Central memory CD4-positive, alpha-beta T cell (primary cell): ENCODE data around the gene CXCL1.

Experiments
- DNase-seq: peaks from one replicate; pipeline ENCODE4 v3.0.0; 2022
- total RNA-seq, 3 experiments: gene quantifications; one replicate each; lab custom pipeline; 2026; lab: John Stamatoyannopoulos, UW

Gene CXCL1
- 0 reads per million in 3 experiments for total RNA-seq

DNA sequence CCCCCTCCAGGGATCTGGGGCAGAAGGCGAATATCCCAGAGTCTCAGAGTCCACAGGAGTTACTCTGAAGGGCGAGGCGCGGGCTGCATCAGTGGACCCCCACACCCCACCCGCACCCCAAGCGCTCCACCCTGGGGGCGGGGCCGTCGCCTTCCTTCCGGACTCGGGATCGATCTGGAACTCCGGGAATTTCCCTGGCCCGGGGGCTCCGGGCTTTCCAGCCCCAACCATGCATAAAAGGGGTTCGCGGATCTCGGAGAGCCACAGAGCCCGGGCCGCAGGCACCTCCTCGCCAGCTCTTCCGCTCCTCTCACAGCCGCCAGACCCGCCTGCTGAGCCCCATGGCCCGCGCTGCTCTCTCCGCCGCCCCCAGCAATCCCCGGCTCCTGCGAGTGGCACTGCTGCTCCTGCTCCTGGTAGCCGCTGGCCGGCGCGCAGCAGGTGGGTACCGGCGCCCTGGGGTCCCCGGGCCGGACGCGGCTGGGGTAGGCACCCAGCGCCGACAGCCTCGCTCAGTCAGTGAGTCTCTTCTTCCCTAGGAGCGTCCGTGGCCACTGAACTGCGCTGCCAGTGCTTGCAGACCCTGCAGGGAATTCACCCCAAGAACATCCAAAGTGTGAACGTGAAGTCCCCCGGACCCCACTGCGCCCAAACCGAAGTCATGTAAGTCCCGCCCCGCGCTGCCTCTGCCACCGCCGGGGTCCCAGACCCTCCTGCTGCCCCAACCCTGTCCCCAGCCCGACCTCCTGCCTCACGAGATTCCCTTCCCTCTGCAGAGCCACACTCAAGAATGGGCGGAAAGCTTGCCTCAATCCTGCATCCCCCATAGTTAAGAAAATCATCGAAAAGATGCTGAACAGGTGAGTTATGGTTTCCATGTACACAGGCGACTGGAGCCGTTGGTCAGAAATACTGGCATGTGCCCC, at the start of gene CXCL1:
Gene CXCL1, plus strand, starts transcription at position 264 of the 926 bp plus-strand sequence. Its CDS starts 78 bp downstream, at position 342.
- DNase-seq, result no peak

DNA sequence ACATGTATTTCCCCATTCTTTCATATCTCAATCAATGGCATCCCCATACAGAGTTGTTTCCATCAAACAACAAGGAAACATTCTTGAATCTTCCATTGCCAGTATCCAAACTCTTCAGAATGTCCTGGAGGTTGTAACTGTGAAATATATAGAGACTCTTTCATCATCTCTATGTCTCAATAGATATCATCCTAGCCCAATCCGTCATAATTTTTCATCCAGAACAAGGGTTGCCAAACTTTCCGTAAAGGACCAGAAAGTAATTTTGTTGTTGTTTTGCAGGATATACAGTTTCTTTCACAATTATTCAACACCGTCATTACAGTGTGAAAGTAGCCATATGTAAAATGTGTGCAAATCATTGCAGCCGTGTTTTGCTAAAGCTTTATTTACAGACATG, 47.9 kb upstream of the CXCL1 start:
- DNase-seq, result no peak

DNA sequence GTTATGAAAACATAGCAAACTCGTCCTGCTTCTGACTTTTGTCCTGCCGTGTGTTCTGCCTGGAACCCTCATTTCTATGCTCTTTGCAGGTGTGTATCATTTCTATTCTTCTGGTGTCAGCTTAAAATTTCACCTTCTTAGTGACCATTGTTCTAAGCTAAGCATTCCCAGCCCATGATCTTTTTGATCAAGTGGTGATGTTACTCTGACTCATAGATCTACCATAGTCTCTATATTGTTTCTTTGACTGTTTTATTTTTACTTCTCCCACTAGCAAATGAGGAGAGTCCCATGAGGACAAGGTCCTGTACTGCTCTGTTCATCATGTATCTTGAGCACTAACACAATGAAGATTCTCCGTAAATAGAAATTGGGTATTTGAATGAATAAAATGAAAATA, 46.8 kb upstream of the CXCL1 start:
- no peak for DNase-seq

DNA sequence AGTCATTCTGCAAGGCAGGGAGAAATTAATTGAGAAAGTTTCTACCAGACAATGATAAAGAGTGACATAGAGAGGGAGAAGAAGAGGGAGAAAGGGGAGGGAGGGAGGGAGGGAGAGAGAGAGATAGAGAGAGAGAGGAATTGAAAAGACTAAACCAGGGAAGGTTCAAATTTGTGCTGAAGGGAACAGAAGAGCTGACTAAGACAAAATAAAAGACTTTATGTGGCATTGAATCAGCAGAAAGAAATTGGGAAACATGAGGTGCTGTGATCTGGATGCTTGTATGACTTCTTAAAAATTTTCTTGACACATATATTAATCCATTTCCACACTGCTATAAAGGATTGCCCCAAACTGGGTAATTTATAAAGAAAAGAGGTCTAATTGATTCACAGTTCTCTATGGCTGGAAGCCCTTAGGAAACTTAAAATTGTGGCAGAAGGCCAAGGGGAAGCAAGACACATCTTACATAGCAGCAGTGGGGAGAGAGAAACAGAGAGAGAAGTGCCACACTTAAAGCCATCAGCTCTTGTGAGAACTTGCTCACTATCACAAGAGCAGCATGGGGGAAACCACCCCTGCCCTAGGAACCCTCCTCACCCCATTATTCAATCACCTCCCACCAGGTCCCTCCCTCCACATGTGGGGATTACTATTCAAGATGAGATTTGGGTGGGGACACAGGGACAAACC, 46.2 kb upstream of the CXCL1 start:
- no peak for DNase-seq

DNA sequence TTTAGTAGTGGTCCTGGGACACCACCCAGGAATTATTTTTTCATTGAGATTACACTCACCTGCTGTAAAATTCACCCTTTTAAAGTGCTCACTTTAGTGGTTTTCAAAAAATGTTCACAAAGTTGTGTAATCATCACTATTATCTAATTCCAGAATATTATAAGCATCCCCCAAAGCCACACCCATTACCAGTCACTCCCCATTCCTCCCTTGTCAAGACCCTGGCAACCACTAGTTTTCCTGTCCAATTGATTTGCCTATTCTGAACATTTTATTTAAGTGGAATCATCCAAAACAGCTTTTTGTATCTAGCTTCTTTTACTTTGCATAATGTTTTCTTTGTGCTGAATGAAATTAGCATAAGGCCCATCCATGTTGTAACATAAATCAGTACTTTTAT, 45.4 kb upstream of the CXCL1 start:
- DNase-seq, result no peak

DNA sequence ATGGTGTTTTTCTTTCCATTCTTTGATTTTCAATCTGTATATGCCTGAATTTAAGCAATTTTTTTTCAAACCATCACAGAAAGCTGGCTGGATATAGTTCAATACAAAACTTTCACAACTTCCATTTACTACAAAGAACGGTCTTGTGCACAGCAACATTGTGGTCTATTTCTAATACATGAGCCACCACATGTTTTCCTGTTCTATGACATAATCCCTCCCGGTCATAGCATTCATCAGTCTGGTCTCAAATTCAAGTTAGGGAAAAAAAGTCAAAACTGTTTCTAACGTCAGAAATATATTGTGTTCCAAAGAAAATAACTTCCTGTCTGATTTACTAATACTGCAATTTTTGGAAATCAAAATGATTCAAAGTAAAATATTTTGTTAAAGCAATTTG, 40.2 kb upstream of the CXCL1 start:
- no peak for DNase-seq

DNA sequence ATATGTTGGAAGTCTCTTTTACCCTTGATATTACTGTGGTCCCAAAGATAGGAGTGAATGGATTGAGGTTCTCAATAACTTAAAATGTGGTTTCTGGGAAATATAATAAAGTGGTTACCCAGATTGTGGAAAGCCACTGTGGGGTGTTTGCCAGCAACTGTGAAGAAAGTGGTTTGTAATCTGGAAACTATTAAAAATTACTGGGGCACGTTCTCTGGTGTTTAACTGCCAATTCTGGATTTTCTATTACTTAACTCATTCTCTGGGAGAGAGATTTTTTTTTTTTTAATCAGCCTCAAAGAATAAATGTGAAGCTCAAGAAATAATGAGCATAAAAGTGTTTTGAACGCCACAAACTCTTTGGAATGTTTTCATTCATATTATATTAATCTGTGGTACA, 37.6 kb upstream of the CXCL1 start:
- no peak for DNase-seq

DNA sequence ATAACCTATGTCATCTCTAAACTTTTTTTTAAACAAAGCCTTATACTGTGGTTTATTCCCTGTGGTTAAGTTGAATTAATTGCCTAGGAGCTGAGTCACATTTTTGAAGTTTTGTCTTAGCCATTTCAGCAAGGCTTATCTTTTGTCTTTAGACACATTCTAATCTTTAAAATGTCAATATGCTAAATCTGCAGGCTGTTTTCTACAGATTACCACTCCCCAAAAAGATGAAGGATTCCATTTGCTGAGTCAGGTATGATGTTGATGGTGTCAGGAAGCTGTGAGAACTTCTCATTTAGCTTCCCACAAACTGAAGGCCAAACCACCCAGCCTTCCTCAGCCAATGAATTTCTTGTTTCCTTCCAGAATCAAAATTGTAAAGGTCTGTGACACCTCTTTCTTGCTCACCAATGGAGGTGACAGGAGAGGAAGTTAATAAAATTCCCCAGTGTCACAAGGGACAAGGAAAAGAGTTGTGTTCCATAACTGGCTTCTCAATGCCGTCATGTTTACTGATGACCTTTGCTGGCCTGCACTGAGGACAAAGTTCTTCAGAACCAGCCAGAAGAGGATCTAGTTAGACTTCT, 36.4 kb upstream of the CXCL1 start:
- no peak for DNase-seq

DNA sequence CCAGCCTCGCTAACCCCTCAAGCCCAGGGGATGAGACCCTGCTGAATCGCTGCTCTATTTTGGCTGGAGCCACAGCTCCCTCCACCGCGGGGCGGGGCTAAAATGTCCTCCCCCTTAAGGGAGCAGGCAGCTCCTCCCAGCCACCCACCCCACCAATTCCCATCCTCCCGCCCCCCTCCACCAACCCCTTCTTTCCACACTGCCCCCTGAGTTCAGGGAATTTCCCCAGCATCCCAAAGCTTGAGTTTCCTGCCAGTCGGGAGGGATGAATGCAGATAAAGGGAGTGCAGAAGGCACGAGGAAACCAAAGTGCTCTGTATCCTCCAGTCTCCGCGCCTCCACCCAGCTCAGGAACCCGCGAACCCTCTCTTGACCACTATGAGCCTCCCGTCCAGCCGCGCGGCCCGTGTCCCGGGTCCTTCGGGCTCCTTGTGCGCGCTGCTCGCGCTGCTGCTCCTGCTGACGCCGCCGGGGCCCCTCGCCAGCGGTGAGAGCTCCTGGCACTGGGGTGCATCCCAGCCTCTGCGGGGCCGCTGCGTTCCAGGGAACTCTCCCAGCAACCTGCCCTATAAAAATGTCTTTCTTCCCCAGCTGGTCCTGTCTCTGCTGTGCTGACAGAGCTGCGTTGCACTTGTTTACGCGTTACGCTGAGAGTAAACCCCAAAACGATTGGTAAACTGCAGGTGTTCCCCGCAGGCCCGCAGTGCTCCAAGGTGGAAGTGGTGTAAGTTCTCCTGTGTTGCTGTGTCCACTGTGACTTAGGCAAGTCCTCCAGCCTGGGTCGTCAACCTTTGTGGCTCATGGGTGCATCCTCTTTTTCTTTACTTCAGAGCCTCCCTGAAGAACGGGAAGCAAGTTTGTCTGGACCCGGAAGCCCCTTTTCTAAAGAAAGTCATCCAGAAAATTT, 32.6 kb upstream of the CXCL1 start, which contains the start of gene CXCL6:
Gene CXCL6, plus strand, starts transcription at position 306 of the 907 bp plus-strand sequence. Its CDS starts 73 bp downstream, at position 379.
- DNase-seq, result no peak

DNA sequence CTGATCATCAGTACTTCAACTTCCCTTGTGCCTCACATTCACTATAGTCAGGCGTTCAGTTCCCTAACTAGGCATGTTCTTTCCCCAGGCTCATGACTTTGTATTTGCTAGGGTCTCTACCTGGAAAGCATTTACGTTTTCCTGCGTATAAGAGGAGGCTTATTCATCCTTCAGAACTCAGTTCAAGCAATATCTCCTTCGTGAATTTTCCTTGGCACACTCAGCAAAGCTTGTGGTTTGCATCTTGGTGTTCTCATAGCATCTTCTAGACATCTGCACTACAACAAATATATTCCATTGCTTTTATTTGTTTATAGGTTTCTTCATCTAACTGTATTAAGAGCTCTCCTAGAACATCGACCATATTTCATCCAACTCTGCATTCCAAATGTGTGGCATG, 30.1 kb upstream of the CXCL1 start:
- no peak for DNase-seq

DNA sequence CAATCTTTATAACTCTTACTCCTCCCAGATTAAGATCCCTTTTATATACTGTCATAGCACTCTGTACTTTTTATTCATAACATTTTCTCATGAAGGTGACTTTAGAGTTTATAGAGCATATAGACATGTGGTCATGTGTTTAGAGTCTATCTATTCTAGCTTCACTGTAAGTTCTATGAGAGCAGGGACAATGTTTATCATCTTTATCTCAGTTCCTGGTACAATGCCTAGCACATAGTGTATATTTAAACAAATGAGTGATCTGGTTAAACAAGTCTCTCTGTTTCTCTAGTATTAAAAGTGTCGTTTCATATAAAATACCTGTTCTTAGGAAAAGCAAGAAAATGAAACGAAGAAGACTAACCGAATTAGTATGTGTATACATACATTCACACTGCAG, 29.5 kb upstream of the CXCL1 start:
- DNase-seq, result no peak

DNA sequence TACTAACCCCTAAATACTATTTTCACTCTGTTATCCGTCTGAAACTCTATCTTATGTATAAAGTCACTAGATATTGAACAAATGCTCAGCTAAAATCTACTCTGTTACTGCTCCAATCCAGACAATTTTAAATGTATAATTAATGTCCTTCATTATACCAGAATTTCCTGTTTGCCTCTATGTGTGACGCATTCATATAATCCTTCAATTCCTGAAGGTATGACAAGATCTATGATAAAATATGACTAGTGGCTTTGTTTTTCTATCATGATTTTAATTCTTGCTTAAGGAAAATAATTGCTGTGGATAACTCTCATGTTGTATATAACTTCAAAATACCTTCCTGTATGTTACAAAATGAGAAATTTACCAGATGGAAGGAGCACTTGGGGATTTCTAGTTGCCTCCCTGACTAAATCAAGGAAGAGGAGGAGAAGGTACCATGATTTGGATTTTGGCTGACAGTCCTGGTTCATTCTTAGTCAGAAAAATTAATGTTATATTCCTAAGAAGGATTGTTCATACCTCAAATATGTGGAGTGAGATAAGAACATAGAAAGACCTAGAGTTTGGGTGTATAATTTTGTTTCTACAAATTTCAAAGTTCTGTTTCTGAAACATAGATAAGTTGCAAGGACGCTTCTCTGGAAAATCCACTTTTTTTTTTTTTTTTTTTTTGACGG, 27.8 kb upstream of the CXCL1 start:
- DNase-seq, result no peak

DNA sequence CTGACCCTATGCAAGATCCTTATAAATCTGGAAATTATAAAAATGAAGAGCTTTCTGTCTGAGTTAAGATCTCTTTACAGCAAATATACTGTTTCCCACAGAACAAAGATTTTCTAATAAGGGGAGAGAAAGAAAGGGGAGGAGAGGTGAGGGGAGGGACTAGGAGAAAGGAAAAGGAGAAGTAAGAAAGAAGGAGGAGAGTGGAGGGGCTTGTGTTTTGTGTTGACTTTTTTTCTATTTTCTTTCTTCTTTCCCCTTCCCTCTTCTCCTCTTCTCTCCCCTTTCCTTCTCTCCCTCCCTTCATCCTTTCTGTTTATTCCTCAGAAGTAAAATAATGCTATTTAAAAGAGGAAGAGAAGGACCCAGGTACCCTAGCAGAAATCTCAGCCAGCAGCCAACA, 26.5 kb upstream of the CXCL1 start:
- DNase-seq, result no peak

DNA sequence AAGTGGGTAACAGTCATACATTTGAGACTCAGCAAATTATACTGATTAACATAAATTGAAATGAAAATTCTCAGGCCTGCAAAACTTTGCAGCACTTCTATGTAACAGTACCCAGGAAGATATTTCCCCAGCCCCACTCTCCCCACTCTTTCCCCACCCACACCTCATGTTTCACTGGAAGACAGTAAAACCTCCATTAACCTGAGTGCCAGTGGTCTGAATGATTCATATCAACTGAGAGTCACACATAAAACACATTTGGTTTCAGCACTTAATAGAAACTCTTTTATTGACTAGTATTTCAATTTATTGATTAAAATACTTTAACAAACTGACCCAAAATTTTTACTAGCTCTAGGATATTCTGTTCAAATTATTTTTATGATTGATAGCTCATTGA, 25.8 kb upstream of the CXCL1 start:
- DNase-seq, result no peak

DNA sequence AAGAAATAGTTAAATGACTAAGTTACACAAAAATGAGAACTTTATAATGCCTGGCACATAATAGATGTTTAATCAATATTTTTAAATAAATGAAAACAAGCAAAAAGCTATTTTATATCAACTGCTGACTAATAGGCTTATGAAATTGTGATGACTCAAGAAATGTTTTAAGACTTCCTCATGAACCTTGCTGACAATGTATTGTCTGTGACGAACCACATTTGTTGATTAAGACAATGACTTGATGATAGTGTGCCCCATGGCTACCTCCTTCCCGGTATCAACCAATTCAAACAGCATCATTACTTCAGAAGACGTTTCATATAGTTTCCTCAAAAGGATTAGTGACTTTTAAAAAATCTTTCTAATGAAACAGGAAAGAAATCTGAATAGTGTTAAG, 24.8 kb upstream of the CXCL1 start:
- DNase-seq, result no peak

DNA sequence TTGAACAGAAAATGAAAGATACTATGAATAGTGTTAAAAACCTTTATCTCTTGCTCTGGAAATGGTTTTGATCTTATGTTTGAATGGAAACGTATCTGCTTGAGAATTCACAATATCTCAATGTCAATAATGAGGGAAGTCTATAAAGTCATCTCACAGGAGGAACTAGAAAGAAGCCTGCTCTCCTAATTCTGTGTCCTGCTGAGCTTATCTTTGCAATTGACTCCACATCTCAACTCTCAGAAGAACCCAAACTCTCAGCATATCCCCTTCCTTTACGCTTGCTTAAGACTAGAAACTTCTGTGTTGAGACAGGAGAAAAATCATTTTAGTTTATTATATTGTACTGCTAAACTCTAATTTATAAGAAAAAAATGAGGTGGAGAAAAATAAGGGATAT, 24.4 kb upstream of the CXCL1 start:
- no peak for DNase-seq

DNA sequence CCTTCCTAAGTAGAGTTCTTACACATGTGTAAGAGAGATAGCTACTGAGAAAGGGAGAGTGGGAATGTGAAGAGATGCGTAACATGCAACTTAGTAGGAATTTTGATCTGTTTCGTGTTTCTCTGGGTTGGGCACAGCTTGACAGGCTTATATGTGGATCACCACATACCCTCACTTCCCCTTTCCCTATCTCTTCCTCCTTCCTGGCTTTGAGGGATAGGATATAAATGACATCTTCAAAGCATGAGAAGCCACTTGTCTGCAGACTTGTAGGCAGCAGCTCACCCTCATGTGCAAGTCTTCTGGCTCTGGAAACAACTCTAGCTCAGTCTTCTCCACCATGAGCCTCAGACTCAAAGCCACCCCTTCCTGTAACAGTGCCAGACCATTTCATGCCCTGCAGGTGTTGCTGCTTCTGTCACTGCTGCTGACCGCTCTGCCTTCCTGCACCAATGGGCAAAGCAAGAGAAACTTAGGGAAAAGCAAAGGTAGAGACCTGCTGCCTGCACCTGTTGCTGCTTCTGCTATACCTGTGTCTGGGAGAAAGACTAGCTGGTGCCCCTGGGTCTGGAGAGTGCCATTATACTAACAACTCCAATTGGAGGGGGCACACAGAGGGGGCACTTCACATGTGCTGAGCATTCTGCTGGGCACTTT, 21.5 kb upstream of the CXCL1 start:
- DNase-seq, result no peak

DNA sequence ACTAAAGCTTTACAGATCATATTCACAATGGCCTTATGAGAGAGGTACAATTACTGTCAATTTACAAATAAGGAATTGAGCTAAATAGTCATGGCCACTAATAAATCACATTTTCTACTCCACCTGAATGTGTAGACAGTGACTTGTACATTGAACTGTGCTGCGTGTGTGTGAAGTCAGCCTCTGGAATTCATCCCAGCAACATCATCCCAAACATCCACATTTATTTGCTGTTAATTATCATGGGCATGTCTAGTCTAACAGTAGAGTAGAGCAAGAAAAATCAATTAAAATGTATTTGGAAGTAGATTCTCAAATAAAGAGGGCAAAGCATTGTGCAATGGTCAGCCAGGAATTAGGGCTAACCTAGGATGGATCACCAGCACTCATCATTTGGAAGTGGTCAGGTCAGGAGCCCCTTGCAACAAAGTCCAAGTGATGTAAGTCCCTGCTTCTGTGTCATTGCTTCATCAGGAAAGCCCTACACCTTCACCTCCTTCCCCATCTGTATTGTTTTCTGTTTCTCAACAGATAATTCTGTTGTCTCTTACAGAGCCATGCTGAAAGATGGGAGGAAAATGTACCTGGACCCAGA, 20.9 kb upstream of the CXCL1 start:
- DNase-seq, result no peak

DNA sequence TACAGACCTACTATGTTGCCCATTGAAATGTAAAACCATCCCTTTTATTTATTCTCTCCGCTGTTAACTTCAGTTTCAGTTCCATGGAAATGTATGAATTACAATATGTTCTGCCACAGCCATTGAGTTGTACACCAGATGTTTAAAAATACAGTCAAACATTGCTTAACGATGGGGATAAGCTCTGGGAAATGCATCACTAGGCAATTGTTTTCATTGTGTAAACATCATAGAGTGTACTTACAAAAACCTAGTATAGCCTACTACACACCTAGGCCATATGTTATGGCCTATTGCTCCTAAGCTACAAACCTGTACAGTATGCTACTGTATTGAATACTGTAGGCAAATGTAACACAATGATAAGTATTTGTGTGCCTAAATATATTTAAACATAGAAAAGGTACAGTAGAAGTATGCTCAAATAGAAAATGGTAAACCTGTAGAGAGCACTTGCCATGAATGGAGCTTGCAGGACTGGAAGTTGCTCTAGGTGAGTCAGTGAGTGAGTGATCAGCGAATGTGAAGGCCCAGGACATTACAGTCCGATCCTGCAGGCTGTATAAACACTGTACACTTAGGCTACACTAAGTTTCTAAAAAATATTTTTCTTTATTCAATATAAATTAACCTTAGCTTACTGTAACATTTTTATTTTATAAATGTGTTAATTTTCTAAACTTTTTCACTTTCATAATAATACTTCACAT, 18.8 kb upstream of the CXCL1 start:
- no peak for DNase-seq

DNA sequence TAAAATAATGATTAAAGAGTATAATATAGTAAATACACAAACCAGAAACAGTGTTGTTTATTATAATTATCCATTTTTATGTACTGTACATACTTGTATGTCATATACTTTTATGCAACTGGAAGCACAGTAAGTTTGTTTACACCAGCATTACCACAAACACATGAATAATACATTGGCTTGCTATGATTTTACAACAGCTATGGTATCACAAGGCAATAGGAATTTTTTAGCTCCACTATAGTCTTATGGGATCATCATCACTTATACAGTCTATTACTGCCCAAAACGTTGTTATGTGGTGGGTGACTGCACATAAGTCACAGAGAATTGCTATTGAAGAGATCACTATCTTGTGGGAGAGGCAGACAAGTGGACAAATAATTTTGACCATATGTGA, 17.9 kb upstream of the CXCL1 start:
- no peak for DNase-seq
